Neural progenitor cell (in vitro differentiated cells): ENCODE results near the gene THAP11.

Source experiments
- EZH2 ChIP-seq: fragments of 200-600 bp; sonication (generic); IDR thresholded peaks from 2 replicates; pipeline ENCODE4 v1.6.1; 2017; ENCODE audit warnings: antibody characterized with exemption, mild to moderate bottlenecking, moderate library complexity
- TF ChIP-seq, protein P1 (sequence below): fragments of 200-600 bp; sonication (generic); IDR thresholded peaks from 2 replicates; pipeline ENCODE4 v1.5.1; 2017; ENCODE audit warnings: antibody characterized with exemption, mild to moderate bottlenecking

DNA sequence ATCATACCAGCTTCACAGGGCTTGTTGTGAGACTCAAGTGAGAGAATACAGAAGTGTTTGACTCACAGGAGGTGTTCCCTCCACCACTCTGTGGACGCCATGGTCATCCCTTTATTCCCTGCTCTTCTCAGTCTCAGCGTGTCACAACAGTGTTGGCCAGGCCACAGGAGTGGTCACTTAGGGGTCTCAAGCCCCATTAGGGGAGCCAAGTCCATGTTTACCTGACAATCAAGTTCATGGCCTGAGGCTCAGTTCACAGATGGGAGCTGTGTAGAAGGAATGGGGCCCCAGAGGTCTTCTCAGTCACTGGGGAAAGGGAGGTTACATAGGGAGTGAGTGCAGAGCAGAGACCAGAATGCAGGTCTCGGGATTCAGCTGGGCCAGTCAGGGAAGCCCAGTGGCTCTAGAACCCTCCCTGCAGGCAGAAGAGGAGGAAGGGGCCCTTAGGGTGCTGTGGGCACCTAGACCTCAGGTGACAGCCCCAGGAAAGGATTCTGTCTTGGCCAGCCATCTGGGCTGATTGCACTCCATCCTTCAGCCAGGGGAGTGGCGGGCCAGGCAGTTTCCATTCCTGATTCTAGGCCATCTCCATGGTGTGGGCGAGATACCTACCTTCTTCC lies 14.9 kb downstream of the THAP11 start:
- TF ChIP-seq EZH2: no peak
- TF ChIP-seq, protein P1, sequence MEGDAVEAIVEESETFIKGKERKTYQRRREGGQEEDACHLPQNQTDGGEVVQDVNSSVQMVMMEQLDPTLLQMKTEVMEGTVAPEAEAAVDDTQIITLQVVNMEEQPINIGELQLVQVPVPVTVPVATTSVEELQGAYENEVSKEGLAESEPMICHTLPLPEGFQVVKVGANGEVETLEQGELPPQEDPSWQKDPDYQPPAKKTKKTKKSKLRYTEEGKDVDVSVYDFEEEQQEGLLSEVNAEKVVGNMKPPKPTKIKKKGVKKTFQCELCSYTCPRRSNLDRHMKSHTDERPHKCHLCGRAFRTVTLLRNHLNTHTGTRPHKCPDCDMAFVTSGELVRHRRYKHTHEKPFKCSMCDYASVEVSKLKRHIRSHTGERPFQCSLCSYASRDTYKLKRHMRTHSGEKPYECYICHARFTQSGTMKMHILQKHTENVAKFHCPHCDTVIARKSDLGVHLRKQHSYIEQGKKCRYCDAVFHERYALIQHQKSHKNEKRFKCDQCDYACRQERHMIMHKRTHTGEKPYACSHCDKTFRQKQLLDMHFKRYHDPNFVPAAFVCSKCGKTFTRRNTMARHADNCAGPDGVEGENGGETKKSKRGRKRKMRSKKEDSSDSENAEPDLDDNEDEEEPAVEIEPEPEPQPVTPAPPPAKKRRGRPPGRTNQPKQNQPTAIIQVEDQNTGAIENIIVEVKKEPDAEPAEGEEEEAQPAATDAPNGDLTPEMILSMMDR: no peak
